ENCODE measurements around the gene CERS6. TPM values are rescaled to one million over a fixed set of nuclear protein-coding genes. Genes with fewer than 3 reads are reported as not detected.

The CERS6 gene
- polyA plus RNA-seq, 4 donors = 41.8 to 50.6 (median 47.4) TPM

- DNase-seq (ENCODE audit: low read depth in 4 of 4, low spot score in 2 of 4) = no peak
Observed at GRCh38 chr2:168528469-168528868, 72.4 kb downstream of the CERS6 start.

GRCh38 chr2:168529054-168529833 lies 73.2 kb downstream of the CERS6 start:
- no peak for DNase-seq (ENCODE audit: low read depth in 4 of 4, low spot score in 2 of 4)

GRCh38 chr2:168529900-168530561 lies 74.0 kb downstream of the CERS6 start:
- DNase-seq (ENCODE audit: low read depth in 4 of 4, low spot score in 2 of 4) = no peak

- no peak for DNase-seq (ENCODE audit: low read depth in 4 of 4, low spot score in 2 of 4)
Observed at GRCh38 chr2:168530982-168531622, 75.0 kb downstream of the CERS6 start.

- no peak for DNase-seq (ENCODE audit: low read depth in 4 of 4, low spot score in 2 of 4)
Observed at GRCh38 chr2:168534926-168535325, 78.9 kb downstream of the CERS6 start.

- DNase-seq (ENCODE audit: low read depth in 4 of 4, low spot score in 2 of 4) = no peak
Observed at GRCh38 chr2:168536925-168537466, 80.9 kb downstream of the CERS6 start.

GRCh38 chr2:168538133-168538532 lies 82.1 kb downstream of the CERS6 start:
- DNase-seq (ENCODE audit: low read depth in 4 of 4, low spot score in 2 of 4) = no peak

GRCh38 chr2:168538534-168538933 lies 82.5 kb downstream of the CERS6 start:
- DNase-seq (ENCODE audit: low read depth in 4 of 4, low spot score in 2 of 4) = no peak

GRCh38 chr2:168539945-168540344 lies 83.9 kb downstream of the CERS6 start:
- no peak for DNase-seq (ENCODE audit: low read depth in 4 of 4, low spot score in 2 of 4)

- no peak for DNase-seq (ENCODE audit: low read depth in 4 of 4, low spot score in 2 of 4)
Observed at GRCh38 chr2:168541858-168542257, 85.8 kb downstream of the CERS6 start.

GRCh38 chr2:168543037-168543436 lies 87.0 kb downstream of the CERS6 start:
- no peak for DNase-seq (ENCODE audit: low read depth in 4 of 4, low spot score in 2 of 4)

GRCh38 chr2:168543935-168544334 lies 87.9 kb downstream of the CERS6 start:
- DNase-seq (ENCODE audit: low read depth in 4 of 4, low spot score in 2 of 4) = no peak

- no peak for DNase-seq (ENCODE audit: low read depth in 4 of 4, low spot score in 2 of 4)
Observed at GRCh38 chr2:168545439-168546082, 89.5 kb downstream of the CERS6 start.

- no peak for DNase-seq (ENCODE audit: low read depth in 4 of 4, low spot score in 2 of 4)
Observed at GRCh38 chr2:168550670-168551069, 94.6 kb downstream of the CERS6 start.

- DNase-seq (ENCODE audit: low read depth in 4 of 4, low spot score in 2 of 4) = no peak
Observed at GRCh38 chr2:168552450-168552856, 96.4 kb downstream of the CERS6 start.

- DNase-seq (ENCODE audit: low read depth in 4 of 4, low spot score in 2 of 4) = no peak
Observed at GRCh38 chr2:168555283-168555682, 99.2 kb downstream of the CERS6 start.

GRCh38 chr2:168559187-168559586 lies 103.1 kb downstream of the CERS6 start:
- DNase-seq (ENCODE audit: low read depth in 4 of 4, low spot score in 2 of 4) = no peak

GRCh38 chr2:168560817-168561499 lies 104.9 kb downstream of the CERS6 start:
- no peak for DNase-seq (ENCODE audit: low read depth in 4 of 4, low spot score in 2 of 4)

- DNase-seq (ENCODE audit: low read depth in 4 of 4, low spot score in 2 of 4) = no peak
Observed at GRCh38 chr2:168561991-168562390, 105.9 kb downstream of the CERS6 start.

- DNase-seq (ENCODE audit: low read depth in 4 of 4, low spot score in 2 of 4) = no peak
Observed at GRCh38 chr2:168562971-168563370, 106.9 kb downstream of the CERS6 start.
